ENCODE results near the gene P3R3URF. TPM values are rescaled to one million over a fixed set of nuclear protein-coding genes. Genes with fewer than 3 reads are reported as not detected.

Gene P3R3URF
- total RNA-seq, 1 experiment from 2014 or later: not detected

GRCh38 chr1:46134660-46135331 is 41.5 kb downstream of the P3R3URF start:
- Histone ChIP-seq H4K20me1 (ENCODE audit: insufficient read depth) (no peaks in the 10 kb centered on the region), H3K9me2 (ENCODE audit: insufficient read depth) (no peaks in the 10 kb centered on the region), H3K4me1 (ENCODE audit: control insufficient read depth in 1 of 2, insufficient read depth in 2 of 2, low read length in 2 of 2) (peaks cover 18 to 19% of the 10 kb centered on the region in 2 experiments), H3K9ac (ENCODE audit: low read length) (no peak overlapping the region), H3K27ac (ENCODE audit: low read depth, low read length) (no peak overlapping the region), H3K79me2 (ENCODE audit: insufficient read depth, low read length) (no peaks in the 10 kb centered on the region), H3K4me3 (replicated peaks in 1 of 2; ENCODE audit: low read depth in 1 of 2, low read length in 2 of 2) (no peak overlapping the region), H3K4me2 (ENCODE audit: low read length) (no peak overlapping the region), H2AFZ (ENCODE audit: low read depth, low read length, poor library complexity, severe bottlenecking) (no peak overlapping the region), H3K9me3 (ENCODE audit: control insufficient read depth in 1 of 2, insufficient read depth in 1 of 2, low read depth in 1 of 2, low read length in 2 of 2) (no peaks in the 10 kb centered on the region), H3K36me3 (ENCODE audit: control insufficient read depth in 1 of 2, insufficient read depth in 2 of 2, low read length in 2 of 2) (no peaks in the 10 kb centered on the region), H3K27me3 (ENCODE audit: insufficient read depth, low read length) (no peaks in the 10 kb centered on the region)
- ChIA-PET CTCF (interaction anchor here (1.0 kb wide), 1 partner anchor 89 kb away, joined by 3 read pairs; no protein-coding TSS in a partner anchor), POLR2A (no interaction called here), RAD21 (ENCODE audit: low non-redundant PET in 1 of 2, low total read pairs in 2 of 2, uncharacterized antibody in 2 of 2, unreplicated experiment in 2 of 2) (no interaction called here)
- ATAC-seq: no peak
- intact Hi-C loops (cut with micrococcal nuclease): no loop called here
- BruUV-seq (replicated peaks): no TSS peak
- TF ChIP-seq ZNF274 (IDR thresholded peaks at IDR 0.05; ENCODE audit: low read depth, low read length): no peak
- no peak for TF ChIP-seq POLR2AphosphoS5 (IDR thresholded peaks at IDR 0.05; ENCODE audit: low read depth, low read length)
- TF ChIP-seq CTCF (IDR thresholded peaks at IDR 0.05 in 2 of 3, conservative IDR thresholded peaks at IDR 0.05 in 1 of 3; ENCODE audit: borderline replicate concordance in 1 of 3, insufficient read depth in 1 of 3, low read depth in 2 of 3, low read length in 2 of 3): no peak
- TF ChIP-seq ZBTB33 (IDR thresholded peaks at IDR 0.05; ENCODE audit: extremely low read depth, insufficient replicate concordance, low read length): no peak
- TF ChIP-seq EZH2phosphoT487 (IDR thresholded peaks at IDR 0.05; ENCODE audit: borderline replicate concordance): no peak
- TF ChIP-seq SRF (IDR thresholded peaks at IDR 0.05; ENCODE audit: low read depth): no peak
- no peak for TF ChIP-seq ELF1 (IDR thresholded peaks at IDR 0.05; ENCODE audit: borderline replicate concordance, low read depth)
- no peak for TF ChIP-seq SIN3A (IDR thresholded peaks at IDR 0.05; ENCODE audit: low read depth)
- TF ChIP-seq JUND (IDR thresholded peaks at IDR 0.05): no peak
- TF ChIP-seq TCF7L2 (IDR thresholded peaks at IDR 0.05; ENCODE audit: borderline replicate concordance, extremely low read depth, insufficient read depth, insufficient read length): no peak
- TF ChIP-seq ATF3 (IDR thresholded peaks at IDR 0.05): no peak
- no peak for TF ChIP-seq EZH2 (IDR thresholded peaks at IDR 0.05)
- TF ChIP-seq RAD21 (IDR thresholded peaks at IDR 0.05; ENCODE audit: low read depth): no peak
- TF ChIP-seq EGR1 (IDR thresholded peaks at IDR 0.05; ENCODE audit: low read depth): no peak
- TF ChIP-seq REST (IDR thresholded peaks at IDR 0.05; ENCODE audit: low read depth): no peak
- TF ChIP-seq ZFX (IDR thresholded peaks at IDR 0.05): no peak
- TF ChIP-seq YY1 (IDR thresholded peaks at IDR 0.05; ENCODE audit: extremely low read depth, insufficient replicate concordance, low read depth, low read length): no peak
- no peak for TF ChIP-seq CBX3 (IDR thresholded peaks at IDR 0.05; ENCODE audit: low read depth)
- DNase-seq (ENCODE audit: low read depth, low spot score): no peak
